ENCODE data around the gene COL16A1.

The COL16A1 gene

DNA sequence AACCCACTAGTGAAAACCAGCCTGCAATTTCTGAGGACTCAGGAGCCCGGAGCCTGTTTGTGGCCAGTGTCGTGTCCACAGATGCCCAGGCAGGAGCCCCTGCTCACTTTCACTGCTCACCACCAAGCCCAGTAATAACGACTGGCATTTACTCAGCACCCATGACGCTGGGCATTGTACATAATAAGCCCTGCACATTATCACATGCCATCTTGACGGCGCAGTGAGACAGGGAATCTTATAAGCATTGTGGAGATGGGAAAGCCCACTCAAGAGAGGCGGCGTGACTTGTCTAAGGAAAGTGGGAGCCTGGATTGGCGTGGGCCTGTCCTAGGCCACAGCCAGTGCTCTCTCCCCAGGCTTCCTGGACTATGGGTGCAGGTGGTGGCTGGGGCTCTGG is 30.4 kb downstream of the COL16A1 start:
- no peak for TF ChIP-seq EZH2 (IDR thresholded peaks at IDR 0.05; ENCODE audit: borderline replicate concordance, low read depth, low read length, severe bottlenecking)
- TF ChIP-seq, protein P1, sequence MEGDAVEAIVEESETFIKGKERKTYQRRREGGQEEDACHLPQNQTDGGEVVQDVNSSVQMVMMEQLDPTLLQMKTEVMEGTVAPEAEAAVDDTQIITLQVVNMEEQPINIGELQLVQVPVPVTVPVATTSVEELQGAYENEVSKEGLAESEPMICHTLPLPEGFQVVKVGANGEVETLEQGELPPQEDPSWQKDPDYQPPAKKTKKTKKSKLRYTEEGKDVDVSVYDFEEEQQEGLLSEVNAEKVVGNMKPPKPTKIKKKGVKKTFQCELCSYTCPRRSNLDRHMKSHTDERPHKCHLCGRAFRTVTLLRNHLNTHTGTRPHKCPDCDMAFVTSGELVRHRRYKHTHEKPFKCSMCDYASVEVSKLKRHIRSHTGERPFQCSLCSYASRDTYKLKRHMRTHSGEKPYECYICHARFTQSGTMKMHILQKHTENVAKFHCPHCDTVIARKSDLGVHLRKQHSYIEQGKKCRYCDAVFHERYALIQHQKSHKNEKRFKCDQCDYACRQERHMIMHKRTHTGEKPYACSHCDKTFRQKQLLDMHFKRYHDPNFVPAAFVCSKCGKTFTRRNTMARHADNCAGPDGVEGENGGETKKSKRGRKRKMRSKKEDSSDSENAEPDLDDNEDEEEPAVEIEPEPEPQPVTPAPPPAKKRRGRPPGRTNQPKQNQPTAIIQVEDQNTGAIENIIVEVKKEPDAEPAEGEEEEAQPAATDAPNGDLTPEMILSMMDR (IDR thresholded peaks at IDR 0.05; ENCODE audit: borderline replicate concordance, extremely low read depth, low read length, poor library complexity, severe bottlenecking) = no peak
- H3K4me1 ChIP-seq (ENCODE audit: insufficient read depth, low read length) = no peaks in the 10 kb centered on the region
- H3K27ac ChIP-seq (ENCODE audit: low read length) = no peak overlapping the region
- no peak overlapping the region for H2AFZ ChIP-seq (ENCODE audit: low read depth, low read length)
- H3K9ac ChIP-seq (ENCODE audit: low read depth, low read length) = no peak overlapping the region
- ATAC-seq (ENCODE audit: insufficient read depth, low read depth) (no peak), DNase-seq (no peak)
- H3K36me3 ChIP-seq (ENCODE audit: insufficient read depth, low read length) = no peaks in the 10 kb centered on the region
- no peaks in the 10 kb centered on the region for H3K79me2 ChIP-seq (ENCODE audit: insufficient read depth, low read length)
- H3K4me2 ChIP-seq (ENCODE audit: insufficient read depth, low read length) = no peak overlapping the region
- H4K20me1 ChIP-seq (ENCODE audit: insufficient read depth, low read length) = peaks cover 4% of the 10 kb centered on the region; the same call in 1 of the 2 replicates
- H3K4me3 ChIP-seq (ENCODE audit: low read depth in 1 of 2, low read length in 2 of 2) = no peak overlapping the region
- H3K27me3 ChIP-seq (ENCODE audit: insufficient read depth, low read length, poor library complexity) = peaks cover 25% of the 10 kb centered on the region
- H3K9me3 ChIP-seq (ENCODE audit: insufficient read depth, low read length, severe bottlenecking) = no peaks in the 10 kb centered on the region

DNA sequence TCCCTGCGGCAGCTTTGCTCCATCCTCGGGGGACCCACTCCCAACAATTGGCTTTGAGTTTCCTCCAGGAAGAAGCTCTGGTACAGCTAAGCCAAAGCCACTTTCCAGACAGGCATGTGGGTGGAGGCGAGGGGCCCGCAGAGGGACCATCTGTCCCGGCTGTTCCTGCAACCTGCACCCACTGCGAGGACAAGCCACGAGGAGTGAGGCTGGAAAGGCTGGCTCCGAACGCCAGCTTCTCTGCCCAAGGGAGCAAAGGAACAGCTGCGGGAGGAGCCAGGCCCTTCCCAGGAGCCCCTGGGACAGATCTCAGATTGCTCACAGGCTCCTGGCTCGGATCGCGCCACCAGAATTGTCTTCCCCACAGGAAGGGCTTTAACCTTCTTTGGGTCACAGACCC is 30.8 kb downstream of the COL16A1 start:
- H3K79me2 ChIP-seq (ENCODE audit: insufficient read depth, low read length) = no peaks in the 10 kb centered on the region
- H3K36me3 ChIP-seq (ENCODE audit: insufficient read depth, low read length) = no peaks in the 10 kb centered on the region
- H4K20me1 ChIP-seq (ENCODE audit: insufficient read depth, low read length) = peaks cover 4% of the 10 kb centered on the region; the same call in 1 of the 2 replicates
- no peak overlapping the region for H3K9ac ChIP-seq (ENCODE audit: low read depth, low read length)
- no peak for TF ChIP-seq EZH2 (IDR thresholded peaks at IDR 0.05; ENCODE audit: borderline replicate concordance, low read depth, low read length, severe bottlenecking)
- TF ChIP-seq, protein P1 (IDR thresholded peaks at IDR 0.05; ENCODE audit: borderline replicate concordance, extremely low read depth, low read length, poor library complexity, severe bottlenecking) = no peak
- ATAC-seq (ENCODE audit: insufficient read depth, low read depth) = no peak
- peaks cover 25% of the 10 kb centered on the region for H3K27me3 ChIP-seq (ENCODE audit: insufficient read depth, low read length, poor library complexity)
- no peak overlapping the region for H3K4me2 ChIP-seq (ENCODE audit: insufficient read depth, low read length)
- no peak for DNase-seq
- H3K4me3 ChIP-seq (ENCODE audit: low read depth in 1 of 2, low read length in 2 of 2) = no peak overlapping the region
- H3K9me3 ChIP-seq (ENCODE audit: insufficient read depth, low read length, severe bottlenecking) = no peaks in the 10 kb centered on the region
- no peak overlapping the region for H2AFZ ChIP-seq (ENCODE audit: low read depth, low read length)
- no peaks in the 10 kb centered on the region for H3K4me1 ChIP-seq (ENCODE audit: insufficient read depth, low read length)
- H3K27ac ChIP-seq (ENCODE audit: low read length) = no peak overlapping the region

DNA sequence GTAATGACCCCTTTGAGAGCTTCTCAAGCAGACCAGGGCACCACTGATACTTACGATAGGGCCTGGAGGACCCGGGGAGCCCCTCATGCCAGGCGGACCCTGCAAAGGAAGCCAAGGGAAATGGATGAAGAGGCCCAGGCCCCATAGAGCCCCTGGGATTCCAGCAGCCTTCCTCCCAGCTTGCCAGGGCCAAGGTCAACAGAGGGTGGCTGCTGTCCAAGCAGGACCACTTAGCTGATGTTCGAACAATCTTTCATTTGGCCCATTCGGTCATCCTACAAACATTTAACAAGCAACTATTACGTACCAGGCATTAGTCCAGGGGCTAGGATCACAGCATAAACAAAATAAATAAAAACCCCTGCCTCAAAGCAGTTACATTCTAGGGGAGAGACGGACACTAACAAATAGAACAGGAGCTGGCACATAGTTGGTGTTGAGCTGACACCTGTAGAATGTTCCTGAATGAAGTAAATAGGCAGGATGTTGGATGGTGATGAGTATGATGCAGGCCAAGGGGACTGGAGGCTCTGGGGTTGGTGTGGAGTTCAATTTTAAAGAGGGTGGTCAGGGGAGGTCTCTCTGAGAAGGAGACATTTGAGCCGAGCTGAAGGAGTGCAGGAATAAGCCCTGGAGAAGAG is 32.1 kb downstream of the COL16A1 start:
- no peak overlapping the region for H3K27ac ChIP-seq (ENCODE audit: low read length)
- ATAC-seq (ENCODE audit: insufficient read depth, low read depth) = no peak
- no peak overlapping the region for H3K9ac ChIP-seq (ENCODE audit: low read depth, low read length)

More for the DNA sequence above, 32.1 kb downstream of the COL16A1 start:
- peaks cover 4% of the 10 kb centered on the region; the same call in 1 of the 2 replicates for H4K20me1 ChIP-seq (ENCODE audit: insufficient read depth, low read length)
- H3K4me1 ChIP-seq (ENCODE audit: insufficient read depth, low read length) = no peaks in the 10 kb centered on the region
- H3K36me3 ChIP-seq (ENCODE audit: insufficient read depth, low read length) = no peaks in the 10 kb centered on the region
- no peaks in the 10 kb centered on the region for H3K79me2 ChIP-seq (ENCODE audit: insufficient read depth, low read length)
- TF ChIP-seq, protein P1 (IDR thresholded peaks at IDR 0.05; ENCODE audit: borderline replicate concordance, extremely low read depth, low read length, poor library complexity, severe bottlenecking) = no peak
- no peak for TF ChIP-seq EZH2 (IDR thresholded peaks at IDR 0.05; ENCODE audit: borderline replicate concordance, low read depth, low read length, severe bottlenecking)
- no peak overlapping the region for H3K4me2 ChIP-seq (ENCODE audit: insufficient read depth, low read length)
- DNase-seq = no peak
- no peak overlapping the region for H2AFZ ChIP-seq (ENCODE audit: low read depth, low read length)
- H3K27me3 ChIP-seq (ENCODE audit: insufficient read depth, low read length, poor library complexity) = peaks cover 25% of the 10 kb centered on the region
- H3K4me3 ChIP-seq (ENCODE audit: low read depth in 1 of 2, low read length in 2 of 2) = no peak overlapping the region
- H3K9me3 ChIP-seq (ENCODE audit: insufficient read depth, low read length, severe bottlenecking) = no peaks in the 10 kb centered on the region
